HS-27A (cell line): ENCODE measurements around the gene EIF4B.
A peak's percentile ranks its signal among the peaks of the same experiment; 100 is the strongest.
"Not testable (repeated sequence)": the region's sequence is repeated elsewhere in the genome, so short reads cannot be mapped to it uniquely, and the experiment has no call there.

Source experiments
- DNase-seq: peaks from one replicate; pipeline ENCODE4 v3.0.0-alpha.2; 2012; ENCODE audit warnings: low read depth, missing footprints

Gene EIF4B, protein sequence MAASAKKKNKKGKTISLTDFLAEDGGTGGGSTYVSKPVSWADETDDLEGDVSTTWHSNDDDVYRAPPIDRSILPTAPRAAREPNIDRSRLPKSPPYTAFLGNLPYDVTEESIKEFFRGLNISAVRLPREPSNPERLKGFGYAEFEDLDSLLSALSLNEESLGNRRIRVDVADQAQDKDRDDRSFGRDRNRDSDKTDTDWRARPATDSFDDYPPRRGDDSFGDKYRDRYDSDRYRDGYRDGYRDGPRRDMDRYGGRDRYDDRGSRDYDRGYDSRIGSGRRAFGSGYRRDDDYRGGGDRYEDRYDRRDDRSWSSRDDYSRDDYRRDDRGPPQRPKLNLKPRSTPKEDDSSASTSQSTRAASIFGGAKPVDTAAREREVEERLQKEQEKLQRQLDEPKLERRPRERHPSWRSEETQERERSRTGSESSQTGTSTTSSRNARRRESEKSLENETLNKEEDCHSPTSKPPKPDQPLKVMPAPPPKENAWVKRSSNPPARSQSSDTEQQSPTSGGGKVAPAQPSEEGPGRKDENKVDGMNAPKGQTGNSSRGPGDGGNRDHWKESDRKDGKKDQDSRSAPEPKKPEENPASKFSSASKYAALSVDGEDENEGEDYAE

DNA sequence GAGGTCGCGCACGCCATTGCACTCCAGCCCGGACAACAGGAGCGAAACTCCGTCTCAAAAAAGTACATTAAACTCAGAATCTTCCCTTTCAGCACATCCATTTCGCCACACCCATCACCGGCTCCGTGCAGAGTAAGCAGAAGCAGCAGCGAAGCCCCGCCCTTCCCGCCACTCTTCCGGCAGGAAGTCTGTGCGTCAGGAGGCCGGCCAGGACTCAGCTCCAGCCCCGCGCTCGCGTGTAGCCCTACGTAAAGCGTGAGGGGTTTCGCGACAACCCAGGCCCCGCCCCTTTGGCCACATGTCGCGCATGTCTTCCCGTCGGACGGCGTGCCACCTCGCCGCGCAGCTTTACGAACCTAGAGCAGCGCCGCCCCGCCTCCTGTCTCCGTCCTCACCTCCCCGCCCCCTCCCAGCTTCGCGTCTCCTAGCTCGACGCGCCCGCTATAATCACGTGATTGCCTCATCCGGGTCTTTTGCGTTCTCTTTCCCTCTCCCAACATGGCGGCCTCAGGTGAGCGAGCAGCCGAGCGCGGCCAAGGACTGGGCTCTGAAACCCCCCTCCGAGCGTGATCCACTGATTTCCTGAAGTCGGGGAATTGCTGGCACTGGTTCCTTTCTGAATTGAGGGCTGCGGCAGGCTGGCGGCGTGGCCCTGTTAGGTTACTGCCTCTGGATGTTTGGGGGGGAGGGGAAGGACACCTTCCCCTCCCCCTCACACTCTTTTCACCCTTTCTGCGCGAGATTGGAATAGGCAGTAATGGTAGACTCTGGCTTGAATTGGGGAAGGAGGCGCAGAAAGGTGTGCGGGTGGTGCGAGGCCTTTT, at the start of gene EIF4B:
Gene EIF4B, plus strand, starts transcription at position 471 of the 824 bp plus-strand sequence. Its CDS starts 28 bp downstream, at position 499.
- DNase-seq: peak; percentile 96

DNA sequence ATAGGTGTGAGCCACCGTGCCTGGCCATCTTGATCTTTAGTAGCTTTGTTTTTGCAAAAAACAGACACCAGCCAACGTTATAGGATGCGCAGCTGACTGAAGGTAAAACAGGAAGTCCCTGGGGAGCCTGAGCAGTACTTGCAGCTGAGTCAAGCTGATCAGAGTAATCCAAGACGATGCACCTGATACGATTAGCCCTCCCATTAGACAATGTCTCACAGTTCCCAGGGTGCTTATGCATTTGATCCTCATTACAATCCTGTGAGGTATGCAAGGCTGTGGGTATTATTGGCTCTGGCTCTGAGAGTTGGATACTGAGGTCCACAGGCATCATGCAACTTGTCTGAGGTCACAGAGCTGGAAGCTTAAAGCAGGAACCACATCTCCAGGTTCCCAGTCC, 49.3 kb upstream of the EIF4B start:
- DNase-seq: no peak

DNA sequence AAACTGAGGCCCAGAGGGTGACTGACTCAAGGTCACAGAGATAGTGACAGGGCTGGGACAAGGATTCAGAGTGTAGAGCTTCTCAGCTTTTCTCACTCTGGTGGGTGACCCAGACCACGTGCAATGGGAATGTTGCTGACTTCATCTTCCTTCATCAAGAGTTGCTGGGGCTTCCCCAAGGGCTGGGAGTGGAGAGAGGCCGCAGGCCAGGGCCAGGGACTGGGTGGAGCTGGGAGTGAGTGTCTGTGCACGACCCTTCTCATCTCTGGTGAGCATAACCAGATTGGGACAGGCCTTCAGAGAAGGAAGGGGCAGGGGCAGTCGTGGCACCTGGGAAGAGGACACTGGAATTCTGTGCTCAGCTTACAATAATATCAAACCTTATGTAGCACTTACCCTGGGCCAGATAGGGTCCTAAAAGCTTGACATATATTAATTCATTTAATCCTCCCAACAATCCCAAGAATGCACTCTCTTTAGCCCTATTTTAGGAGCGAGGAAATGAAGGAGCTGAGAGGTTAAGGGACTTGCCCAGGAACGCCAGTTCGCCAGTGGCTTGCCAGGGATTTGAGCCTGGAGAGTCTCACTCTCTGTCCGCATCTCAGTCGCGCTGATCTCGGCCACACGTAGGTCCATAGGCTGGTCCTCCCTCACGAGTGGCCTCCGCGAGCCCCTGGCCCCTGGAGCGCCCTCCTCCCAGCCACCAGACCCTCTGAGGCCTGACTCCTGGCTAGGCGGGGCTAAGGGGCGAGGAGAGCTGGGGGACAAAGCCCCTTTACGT, 41.5 kb upstream of the EIF4B start:
- DNase-seq: no peak

DNA sequence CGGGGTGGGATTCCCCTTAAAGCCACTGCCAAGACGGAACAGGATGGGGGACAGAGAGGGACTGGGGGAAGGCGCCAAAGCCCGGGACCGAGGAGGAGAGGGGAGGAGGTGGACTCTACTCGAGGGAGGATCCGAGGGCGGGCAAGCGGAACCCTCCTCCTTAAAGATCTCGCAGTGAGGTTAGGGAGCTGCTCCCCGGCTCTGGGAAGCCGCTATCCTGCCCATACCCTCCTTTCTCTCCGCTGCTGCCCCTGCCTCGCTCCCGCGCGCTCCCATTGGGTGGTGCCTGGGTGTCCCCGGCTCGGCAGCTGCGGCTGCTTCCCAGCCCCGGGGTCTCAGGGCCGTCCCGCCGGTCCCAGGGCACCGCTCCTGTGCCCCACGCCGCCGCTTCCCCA, 40.9 kb upstream of the EIF4B start:
- no peak for DNase-seq

DNA sequence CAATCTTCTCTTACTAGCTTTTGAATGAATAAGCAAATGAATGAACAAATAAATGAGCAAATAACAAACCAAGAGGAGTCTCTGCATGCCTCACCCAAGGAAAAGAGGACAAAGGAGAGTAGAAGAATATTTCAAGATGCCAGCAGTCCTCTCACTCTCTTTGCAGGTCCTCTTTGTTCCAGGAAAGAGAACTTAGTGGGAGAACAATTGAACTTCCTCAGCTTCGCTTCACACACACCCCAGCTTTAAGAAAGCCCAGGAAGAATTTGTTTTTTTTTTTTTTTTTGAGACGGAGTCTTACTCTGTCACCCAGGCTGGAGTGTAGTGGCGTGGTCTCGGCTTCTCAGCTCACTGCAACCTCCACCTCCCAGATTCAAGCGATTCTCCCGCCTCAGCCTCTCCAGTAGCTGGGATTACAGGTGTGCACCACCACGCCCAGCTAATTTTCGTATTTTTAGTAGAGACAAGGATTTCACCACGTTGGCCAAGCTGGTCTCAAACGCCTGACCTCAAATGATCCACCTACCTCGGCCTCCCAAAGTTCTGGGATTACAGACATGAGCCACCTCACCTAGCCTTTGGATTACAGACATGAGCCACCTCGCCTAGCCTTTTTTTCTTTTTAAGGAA, 37.0 kb upstream of the EIF4B start:
- no peak for DNase-seq

DNA sequence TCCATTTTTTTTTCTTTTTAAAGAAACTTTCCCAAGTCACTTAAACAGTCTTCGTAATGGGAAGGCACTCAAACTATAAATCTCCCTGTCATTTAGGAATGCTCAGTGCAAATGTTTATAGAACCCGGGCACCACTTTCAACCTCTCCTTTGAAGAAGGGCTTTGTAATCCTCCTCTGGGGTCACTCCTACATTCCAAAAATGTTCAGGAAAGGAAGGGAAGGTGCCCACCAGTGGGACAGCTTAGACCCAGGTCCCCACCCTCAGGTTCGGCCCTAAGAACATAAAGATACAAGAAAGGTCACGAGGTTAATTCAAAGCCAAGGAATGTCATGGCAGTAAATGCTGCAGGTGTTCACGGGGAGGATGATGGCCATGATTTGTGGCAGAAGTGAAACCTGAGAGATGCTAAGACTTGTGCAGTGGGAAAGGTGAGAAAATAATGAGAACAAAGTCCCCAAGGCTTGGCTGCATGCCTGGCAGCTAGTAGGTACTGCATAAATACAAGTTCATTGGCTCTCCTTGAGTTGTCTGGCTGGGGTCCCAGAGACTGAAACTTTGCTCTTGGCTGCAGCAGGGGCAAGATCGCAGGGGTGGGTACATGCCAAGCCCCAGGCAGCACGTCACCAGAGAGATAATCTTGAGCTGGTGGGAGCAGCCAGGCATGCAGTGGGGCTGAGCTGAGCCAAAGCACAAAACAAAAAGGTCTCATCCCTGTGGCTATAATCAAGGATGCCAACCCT, 36.3 kb upstream of the EIF4B start:
- DNase-seq: no peak

DNA sequence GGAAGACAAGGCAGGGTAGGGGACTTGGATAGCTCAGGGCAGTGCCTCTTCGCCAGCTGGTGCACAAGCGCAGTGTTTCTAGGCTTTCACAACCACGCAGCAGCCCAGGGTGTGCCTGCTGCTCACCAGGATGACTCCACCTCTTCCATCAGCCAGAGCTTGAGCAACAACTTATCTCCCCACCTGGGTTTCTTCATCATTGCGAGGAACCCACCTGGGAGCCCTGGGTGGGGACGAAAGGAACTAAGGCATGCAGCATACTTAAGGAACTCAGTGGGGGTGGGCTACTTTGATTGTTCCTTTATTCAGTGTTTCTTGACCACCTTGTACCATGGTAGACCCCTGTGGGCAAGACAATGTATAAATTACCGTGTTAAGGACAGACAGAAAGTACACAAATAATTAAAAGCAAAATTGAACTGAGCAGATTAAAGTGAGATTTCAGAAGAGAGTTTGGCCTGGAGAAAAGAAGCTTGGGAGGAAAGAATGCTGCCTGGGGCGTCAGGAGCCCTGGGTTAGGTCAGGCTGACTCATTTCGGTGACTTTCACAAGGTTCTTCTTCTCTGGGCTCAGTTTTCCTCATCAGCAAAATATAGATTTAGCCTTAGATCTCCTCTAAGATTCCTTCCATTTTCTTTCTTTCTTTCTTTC, 34.5 kb upstream of the EIF4B start:
- DNase-seq: no peak

DNA sequence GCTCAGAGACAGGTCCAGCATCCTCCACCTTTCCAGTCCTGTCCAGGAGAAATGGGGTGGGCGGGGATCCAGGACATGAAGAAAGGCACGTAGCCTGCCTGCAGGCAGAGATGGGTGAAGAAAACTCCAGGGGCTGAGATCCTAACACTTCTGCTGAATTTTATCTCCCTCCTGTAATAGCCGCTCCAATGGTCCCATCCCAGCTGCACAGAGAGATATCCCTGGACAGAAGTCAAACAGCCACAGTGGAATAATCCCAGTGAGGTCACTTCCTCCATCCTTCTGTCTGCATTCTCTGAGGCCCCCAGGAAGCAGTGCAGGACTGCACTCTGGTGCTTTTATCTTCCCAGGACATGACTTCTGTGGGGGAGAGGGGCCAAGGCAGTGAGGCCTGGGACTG, 31.1 kb upstream of the EIF4B start:
- DNase-seq: no peak

DNA sequence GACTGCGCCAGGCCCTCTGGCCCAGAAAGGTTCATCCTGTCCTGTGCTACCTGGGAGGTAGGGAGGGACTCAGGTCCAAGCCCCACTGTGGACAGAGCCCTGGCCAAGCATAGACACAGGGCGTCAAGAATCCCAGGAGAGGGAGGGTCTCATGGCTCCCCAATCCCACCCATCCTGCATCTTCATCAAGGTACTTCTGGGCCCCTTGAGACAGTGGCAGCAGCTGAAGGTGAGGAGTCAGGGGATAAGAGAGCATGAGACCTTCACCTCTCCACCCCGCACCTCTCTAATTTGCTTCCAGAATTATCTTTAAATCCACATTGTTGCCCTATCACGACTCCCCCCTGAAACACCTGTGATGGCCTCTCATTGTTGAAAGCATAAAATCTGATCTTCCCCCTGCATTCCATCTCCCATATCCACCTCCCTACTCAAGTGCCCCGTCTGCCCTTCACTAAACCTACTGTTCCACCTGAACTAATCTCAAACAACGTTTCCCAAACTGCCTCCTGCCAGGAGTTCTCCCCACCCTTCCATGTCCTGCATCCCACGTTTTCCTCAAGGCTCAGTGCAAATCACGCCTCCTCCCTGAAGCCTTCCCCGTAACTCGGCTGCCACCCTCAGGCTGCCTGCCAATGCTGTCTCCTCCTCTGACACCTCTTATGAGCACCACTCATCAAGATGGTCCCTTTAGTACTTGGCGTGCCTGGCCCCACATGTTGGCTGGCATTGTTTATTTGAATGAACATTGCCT, 30.3 kb upstream of the EIF4B start:
- no peak for DNase-seq

DNA sequence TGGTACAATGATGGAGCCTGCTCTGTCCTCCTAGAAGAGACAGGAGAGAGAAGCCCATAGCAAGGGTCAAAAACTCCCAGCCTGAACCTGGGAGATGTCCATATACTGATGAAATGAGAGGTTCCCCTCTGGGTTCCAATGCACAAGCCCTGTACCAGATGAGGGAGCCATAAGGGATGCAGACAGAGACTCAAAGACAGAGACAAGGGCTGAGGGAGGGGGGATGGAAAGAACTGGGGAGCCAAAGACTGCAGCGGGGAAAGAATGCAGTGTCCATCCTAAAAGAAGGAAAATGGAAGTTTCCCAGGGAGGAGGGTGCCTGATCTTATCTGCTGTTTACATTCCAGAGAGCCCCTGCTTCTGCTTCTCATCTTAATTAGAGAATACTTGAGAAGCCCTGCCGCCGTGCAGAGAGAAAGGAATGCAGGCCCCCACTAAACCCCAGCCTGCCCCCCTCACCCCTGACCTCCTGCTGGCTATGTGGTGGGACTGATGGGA, 29.6 kb upstream of the EIF4B start:
- no peak for DNase-seq

DNA sequence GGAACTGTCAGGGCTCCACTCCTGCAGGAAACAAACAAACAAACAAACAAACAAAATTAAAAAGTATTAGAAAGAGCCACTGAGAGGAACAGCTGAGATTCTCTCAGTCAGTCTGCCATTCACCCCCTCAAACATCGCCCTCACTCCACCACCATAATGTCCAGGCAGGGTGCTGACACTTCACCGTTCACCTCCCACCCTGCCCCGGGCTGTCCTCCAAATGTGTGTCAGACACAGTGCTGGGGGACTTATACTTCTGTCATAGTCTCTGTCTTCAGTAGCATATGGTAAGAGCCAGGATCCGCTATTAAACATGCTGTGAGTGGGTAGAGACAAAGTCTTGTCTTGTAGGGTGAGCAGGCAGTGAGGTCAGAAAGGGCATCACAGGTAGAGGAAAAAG, 29.1 kb upstream of the EIF4B start:
- DNase-seq: no peak

DNA sequence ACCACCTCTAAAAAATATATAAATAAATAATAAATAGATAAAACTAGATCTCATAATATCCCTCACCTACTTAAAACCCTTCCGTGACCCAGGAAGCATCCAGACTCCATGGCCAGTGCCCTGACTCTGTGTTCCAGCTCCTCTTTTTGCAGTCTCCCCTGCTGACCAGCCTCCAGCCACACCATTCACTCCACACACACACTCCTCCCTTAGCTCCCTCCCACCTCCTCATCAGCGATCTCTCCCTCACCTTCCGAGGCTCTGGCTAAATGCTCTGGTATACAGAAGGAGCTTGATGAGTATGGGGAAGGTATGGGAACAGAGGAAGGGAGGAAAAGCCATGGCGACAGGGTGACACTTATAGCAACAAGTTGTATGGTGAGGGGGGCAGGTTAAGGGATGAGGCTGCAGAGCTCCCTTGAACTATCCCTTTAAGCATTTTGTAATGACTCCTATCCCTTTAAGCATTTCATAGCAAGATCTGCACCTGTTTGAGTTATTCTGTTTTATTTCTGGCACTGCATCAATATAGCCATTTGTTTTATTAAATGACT, 26.1 kb upstream of the EIF4B start:
- no peak for DNase-seq

DNA sequence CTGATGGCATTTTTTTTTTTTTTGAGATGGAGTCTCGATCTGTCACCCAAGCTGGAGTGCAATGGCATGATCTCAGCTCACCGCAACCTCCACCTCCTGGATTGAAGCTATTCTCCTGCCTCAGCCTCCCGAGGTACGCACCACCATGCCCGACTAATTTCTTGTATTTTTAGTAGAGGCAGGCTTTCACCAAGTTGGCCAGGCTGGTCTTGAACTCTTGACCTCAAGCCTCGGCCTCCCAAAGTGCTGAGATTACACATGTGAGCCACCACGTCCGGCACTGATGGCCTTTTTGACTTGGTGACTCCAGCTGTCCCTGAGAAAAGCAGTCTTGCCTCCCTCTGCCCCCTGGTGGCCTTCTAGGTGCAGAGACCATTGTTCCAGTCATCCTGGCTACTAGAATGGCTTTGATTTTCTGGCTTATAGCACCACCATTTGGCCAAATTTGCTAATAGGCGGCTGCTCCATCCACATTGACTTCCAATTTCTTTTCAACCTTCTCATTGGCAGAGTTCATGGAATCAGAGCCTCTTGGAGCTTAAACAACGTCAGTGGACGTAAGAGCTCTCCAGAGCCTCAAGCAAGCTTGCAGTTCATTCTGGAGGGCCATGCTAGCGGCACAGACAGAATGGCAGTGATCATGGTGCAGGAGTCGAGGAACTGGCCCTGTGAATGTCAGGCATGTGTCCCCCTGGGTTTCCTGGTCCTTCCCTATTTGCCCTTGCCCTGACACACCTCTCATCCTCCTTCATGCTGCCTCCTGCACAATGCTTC, 25.4 kb upstream of the EIF4B start:
- peak; percentile 86 for DNase-seq

DNA sequence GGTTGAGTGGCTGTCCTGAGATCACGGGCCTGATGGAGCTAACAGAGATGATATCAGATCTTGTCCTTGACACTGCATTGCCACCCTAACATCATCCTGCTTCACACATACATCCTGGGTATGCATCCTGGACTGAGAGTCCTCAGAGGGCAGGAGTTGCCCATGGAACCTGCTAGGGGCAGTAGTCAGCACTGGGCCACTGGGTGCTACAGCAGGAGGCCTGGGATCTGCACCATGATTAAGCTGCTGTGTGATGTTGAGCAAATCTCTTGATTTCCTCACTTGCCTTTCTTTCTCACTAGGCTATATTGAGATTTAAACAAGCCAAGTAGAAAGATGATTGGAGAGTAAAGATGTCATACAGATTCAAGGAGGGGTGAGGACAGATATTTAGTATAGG, 22.1 kb upstream of the EIF4B start:
- no peak for DNase-seq

DNA sequence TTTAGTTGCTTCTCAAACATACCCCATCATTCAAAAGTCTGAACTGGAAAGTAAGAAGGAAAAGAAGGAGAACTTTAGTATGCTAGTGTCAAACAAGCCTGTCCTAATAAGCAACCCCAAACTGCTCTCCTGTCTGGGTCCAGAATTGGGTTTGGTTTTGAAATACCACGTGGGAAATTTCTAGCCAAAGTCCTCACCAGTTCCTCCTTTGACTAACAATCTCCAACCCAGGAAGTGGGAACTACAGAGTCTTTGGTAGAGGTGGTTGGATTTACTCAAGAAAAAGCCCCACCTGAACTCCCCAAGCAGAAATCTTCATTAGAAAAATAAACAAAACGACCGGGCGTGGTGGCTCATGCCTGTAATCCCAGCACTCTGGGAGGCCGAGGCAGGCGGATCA, 17.4 kb upstream of the EIF4B start:
- DNase-seq: no peak

DNA sequence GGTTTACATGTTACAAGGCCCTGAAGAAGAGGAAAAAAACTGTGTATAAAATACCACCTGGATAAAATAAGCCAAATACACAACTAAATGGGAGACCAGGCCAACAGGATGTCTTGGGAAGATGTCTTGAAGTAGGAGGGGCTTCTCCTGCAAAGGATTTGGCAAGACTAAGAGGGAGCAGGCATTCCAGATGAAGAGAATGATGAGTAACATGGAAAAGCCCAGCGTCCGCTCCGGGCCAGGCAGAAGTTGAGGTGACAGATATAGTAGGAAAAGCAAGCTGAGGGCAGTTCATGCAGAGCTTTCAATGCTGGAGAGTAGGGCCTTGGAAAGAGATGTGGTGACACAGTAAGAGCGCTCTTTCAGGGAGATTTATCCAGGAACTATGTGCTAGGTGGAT, 16.1 kb upstream of the EIF4B start:
- no peak for DNase-seq

DNA sequence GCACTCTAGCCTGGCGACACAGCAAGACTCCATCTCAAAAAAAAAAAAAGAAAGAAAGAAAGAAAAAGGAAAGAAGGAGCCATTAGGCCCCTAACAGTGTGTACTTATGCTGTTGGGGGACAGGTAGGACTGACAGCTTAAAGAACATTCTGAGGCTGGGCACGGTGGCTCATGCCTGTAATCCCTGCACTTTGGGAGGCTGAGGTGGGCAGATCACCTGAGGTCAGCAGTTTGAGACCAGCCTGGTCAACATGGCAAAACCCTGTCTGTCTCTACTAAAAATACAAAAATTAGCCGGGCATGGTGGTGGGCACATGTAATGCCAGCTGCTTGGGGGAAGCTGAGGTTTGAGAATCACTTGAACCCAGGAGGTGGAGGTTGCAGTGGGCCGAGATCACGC, 14.0 kb upstream of the EIF4B start:
- not testable (repeated sequence) for DNase-seq
